ENCODE results near the gene CLCN4.
A peak's percentile ranks its signal among the peaks of the same experiment; 100 is the strongest.

The CLCN4 gene

GRCh38 chrX:10187421-10187820, 30.6 kb downstream of the CLCN4 start:
- no peaks in the 10 kb centered on the region for H3K36me3 ChIP-seq (ENCODE audit: low read depth)
- H3K27ac ChIP-seq (ENCODE audit: poor library complexity, severe bottlenecking), result no peak overlapping the region
- H3K4me1 ChIP-seq (ENCODE audit: insufficient read depth, poor library complexity, severe bottlenecking), result no peaks in the 10 kb centered on the region
- no peaks in the 10 kb centered on the region for H3K27me3 ChIP-seq (ENCODE audit: insufficient read depth, poor library complexity, severe bottlenecking)
- H3K9me3 ChIP-seq (ENCODE audit: severe bottlenecking), result no peaks in the 10 kb centered on the region
- no peak for DNase-seq (ENCODE audit: low spot score)
- ATAC-seq (ENCODE audit: low read depth), result no peak
- H3K4me3 ChIP-seq (ENCODE audit: severe bottlenecking), result no peak overlapping the region
- TF ChIP-seq CTCF (IDR thresholded peaks at IDR 0.05; ENCODE audit: poor library complexity, severe bottlenecking), result no peak

- no peak overlapping the region for H3K27ac ChIP-seq (ENCODE audit: poor library complexity, severe bottlenecking)
- ATAC-seq (ENCODE audit: low read depth), result peak; percentile 71
These were observed 32.8 kb downstream of the CLCN4 start for GRCh38 chrX:10189317-10190268.

GRCh38 chrX:10190367-10190766, 33.6 kb downstream of the CLCN4 start:
- TF ChIP-seq CTCF (IDR thresholded peaks at IDR 0.05; ENCODE audit: poor library complexity, severe bottlenecking), result peak; percentile 48
- Histone ChIP-seq H3K27ac (ENCODE audit: poor library complexity, severe bottlenecking) (no peak overlapping the region), H3K27me3 (ENCODE audit: insufficient read depth, poor library complexity, severe bottlenecking) (no peaks in the 10 kb centered on the region), H3K9me3 (ENCODE audit: severe bottlenecking) (no peaks in the 10 kb centered on the region), H3K4me1 (ENCODE audit: insufficient read depth, poor library complexity, severe bottlenecking) (no peaks in the 10 kb centered on the region), H3K4me3 (ENCODE audit: severe bottlenecking) (no peak overlapping the region), H3K36me3 (ENCODE audit: low read depth) (no peaks in the 10 kb centered on the region)
- ATAC-seq (ENCODE audit: low read depth) (no peak), DNase-seq (ENCODE audit: low spot score) (no peak)

More at GRCh38 chrX:10189317-10190268, 32.8 kb downstream of the CLCN4 start:
- no peak for DNase-seq (ENCODE audit: low spot score)
- Histone ChIP-seq H3K4me1 (ENCODE audit: insufficient read depth, poor library complexity, severe bottlenecking) (no peaks in the 10 kb centered on the region), H3K36me3 (ENCODE audit: low read depth) (no peaks in the 10 kb centered on the region), H3K27me3 (ENCODE audit: insufficient read depth, poor library complexity, severe bottlenecking) (no peaks in the 10 kb centered on the region), H3K4me3 (ENCODE audit: severe bottlenecking) (no peak overlapping the region), H3K9me3 (ENCODE audit: severe bottlenecking) (no peaks in the 10 kb centered on the region)
- TF ChIP-seq CTCF (IDR thresholded peaks at IDR 0.05; ENCODE audit: poor library complexity, severe bottlenecking), result peak; percentile 32

GRCh38 chrX:10193587-10193986, 36.8 kb downstream of the CLCN4 start:
- no peak for DNase-seq (ENCODE audit: low spot score)

More at GRCh38 chrX:10193587-10193986, 36.8 kb downstream of the CLCN4 start:
- no peak for TF ChIP-seq CTCF (IDR thresholded peaks at IDR 0.05; ENCODE audit: poor library complexity, severe bottlenecking)
- Histone ChIP-seq H3K27me3 (ENCODE audit: insufficient read depth, poor library complexity, severe bottlenecking) (no peaks in the 10 kb centered on the region), H3K36me3 (ENCODE audit: low read depth) (no peaks in the 10 kb centered on the region), H3K4me1 (ENCODE audit: insufficient read depth, poor library complexity, severe bottlenecking) (no peaks in the 10 kb centered on the region), H3K27ac (ENCODE audit: poor library complexity, severe bottlenecking) (no peak overlapping the region), H3K4me3 (ENCODE audit: severe bottlenecking) (no peak overlapping the region), H3K9me3 (ENCODE audit: severe bottlenecking) (no peaks in the 10 kb centered on the region)
- ATAC-seq (ENCODE audit: low read depth), result no peak

Measured in RWPE2 (cell line).